Activated CD4-positive, alpha-beta T cell treated with anti-CD3 and anti-CD28 coated beads, Interleukin-2, amount 10 ng/mL, durations not matched to agents 7 days and 5 days (primary cell): ENCODE data around the gene COL18A1. TPM values are rescaled to one million over a fixed set of nuclear protein-coding genes. Genes with fewer than 3 reads are reported as not detected.

Experiments
- CTCF ChIA-PET: fragments of 350-600 bp; sonication (Branson Sonifier 250); formaldehyde crosslinking; loops from one replicate; lab custom pipeline; 2021; ENCODE audit warnings: antibody characterized with exemption; lab: Charles Lee
- POLR2A ChIA-PET: fragments of 350-600 bp; sonication (Branson Sonifier 250); formaldehyde crosslinking; loops from one replicate; lab custom pipeline; 2021; ENCODE audit warnings: antibody characterized with exemption; lab: Charles Lee
- DNase-seq: peaks from one replicate; pipeline ENCODE4 v3.0.0-alpha.2; 2020
- H3K27ac Mint-ChIP-seq: one replicate; pipeline ENCODE4 v1.8.0; 2021; ENCODE audit warnings: mild to moderate bottlenecking, moderate library complexity, mixed read lengths
- H3K27me3 Mint-ChIP-seq: one replicate; pipeline ENCODE4 v1.8.0; 2021; ENCODE audit warnings: mixed read lengths
- H3K36me3 Mint-ChIP-seq: one replicate; pipeline ENCODE4 v1.8.0; 2021; ENCODE audit warnings: low read depth, mixed read lengths
- H3K4me1 Mint-ChIP-seq: one replicate; pipeline ENCODE4 v1.8.0; 2021; ENCODE audit warnings: mixed read lengths
- H3K4me3 Mint-ChIP-seq: one replicate; pipeline ENCODE4 v1.8.0; 2021; ENCODE audit warnings: mild to moderate bottlenecking, moderate library complexity, mixed read lengths
- H3K9me3 Mint-ChIP-seq: one replicate; pipeline ENCODE4 v1.8.0; 2021; ENCODE audit warnings: mixed read lengths
- total RNA-seq, 2 experiments: library from RNA; stranded (reverse); gene quantifications; one replicate each; pipeline ENCODE4 v1.2.3, GENCODE V29; 2021

The COL18A1 gene
- total RNA-seq, 2 experiments from 2014 or later, result 2.8 to 3.1 TPM

- no peak overlapping the region for H3K27ac Mint-ChIP-seq
- H3K27me3 Mint-ChIP-seq, result peaks cover 1% of the 10 kb centered on the region
- CTCF ChIA-PET, result no interaction called here
- no peaks in the 10 kb centered on the region for H3K36me3 Mint-ChIP-seq
- H3K4me1 Mint-ChIP-seq, result no peaks in the 10 kb centered on the region
- no peak for DNase-seq
- H3K9me3 Mint-ChIP-seq, result no peaks in the 10 kb centered on the region
- POLR2A ChIA-PET, result no interaction called here
- no peak overlapping the region for H3K4me3 Mint-ChIP-seq
These were observed 14.7 kb upstream of the COL18A1 start for GRCh38 chr21:45390121-45390751.

GRCh38 chr21:45390831-45391742 lies 13.9 kb upstream of the COL18A1 start:
- H3K36me3 Mint-ChIP-seq, result no peaks in the 10 kb centered on the region
- no peak for DNase-seq
- H3K9me3 Mint-ChIP-seq, result no peaks in the 10 kb centered on the region
- no peak overlapping the region for H3K27ac Mint-ChIP-seq
- H3K4me3 Mint-ChIP-seq, result no peak overlapping the region
- ChIA-PET POLR2A (no interaction called here), CTCF (no interaction called here)
- H3K4me1 Mint-ChIP-seq, result no peaks in the 10 kb centered on the region
- H3K27me3 Mint-ChIP-seq, result peaks cover 6% of the 10 kb centered on the region

GRCh38 chr21:45391743-45392572 lies 13.0 kb upstream of the COL18A1 start:
- no peak for DNase-seq
- H3K4me1 Mint-ChIP-seq, result no peaks in the 10 kb centered on the region
- H3K36me3 Mint-ChIP-seq, result no peaks in the 10 kb centered on the region
- no peak overlapping the region for H3K27ac Mint-ChIP-seq
- ChIA-PET CTCF (no interaction called here), POLR2A (no interaction called here)
- no peaks in the 10 kb centered on the region for H3K9me3 Mint-ChIP-seq
- no peak overlapping the region for H3K4me3 Mint-ChIP-seq
- H3K27me3 Mint-ChIP-seq, result peaks cover 11% of the 10 kb centered on the region

- POLR2A ChIA-PET, result no interaction called here
These were observed 12.4 kb upstream of the COL18A1 start for GRCh38 chr21:45392573-45392971.

GRCh38 chr21:45393021-45393420 lies 11.9 kb upstream of the COL18A1 start:
- DNase-seq, result no peak
- Mint-ChIP-seq H3K4me3 (no peak overlapping the region), H3K27ac (no peak overlapping the region), H3K4me1 (no peaks in the 10 kb centered on the region), H3K9me3 (no peaks in the 10 kb centered on the region), H3K27me3 (peaks cover 18% of the 10 kb centered on the region), H3K36me3 (no peaks in the 10 kb centered on the region)
- CTCF ChIA-PET, result no interaction called here
- POLR2A ChIA-PET, result no interaction called here

More at GRCh38 chr21:45392573-45392971, 12.4 kb upstream of the COL18A1 start:
- no peaks in the 10 kb centered on the region for H3K36me3 Mint-ChIP-seq
- no peak for DNase-seq
- H3K4me1 Mint-ChIP-seq, result no peaks in the 10 kb centered on the region
- peaks cover 17% of the 10 kb centered on the region for H3K27me3 Mint-ChIP-seq
- no peaks in the 10 kb centered on the region for H3K9me3 Mint-ChIP-seq
- CTCF ChIA-PET, result no interaction called here
- H3K27ac Mint-ChIP-seq, result no peak overlapping the region
- no peak overlapping the region for H3K4me3 Mint-ChIP-seq

GRCh38 chr21:45393833-45394638 lies 10.9 kb upstream of the COL18A1 start:
- ChIA-PET CTCF (no interaction called here), POLR2A (no interaction called here)
- H3K27ac Mint-ChIP-seq, result no peak overlapping the region
- peaks cover 20% of the 10 kb centered on the region for H3K27me3 Mint-ChIP-seq
- no peaks in the 10 kb centered on the region for H3K4me1 Mint-ChIP-seq
- H3K36me3 Mint-ChIP-seq, result no peaks in the 10 kb centered on the region
- no peak for DNase-seq
- no peak overlapping the region for H3K4me3 Mint-ChIP-seq
- no peaks in the 10 kb centered on the region for H3K9me3 Mint-ChIP-seq

- Mint-ChIP-seq H3K36me3 (no peaks in the 10 kb centered on the region), H3K9me3 (peaks cover 6% of the 10 kb centered on the region), H3K27ac (no peak overlapping the region), H3K4me3 (no peak overlapping the region), H3K27me3 (peaks cover 40% of the 10 kb centered on the region), H3K4me1 (no peaks in the 10 kb centered on the region)
- ChIA-PET CTCF (no interaction called here), POLR2A (no interaction called here)
- DNase-seq, result no peak
These were observed 8.4 kb upstream of the COL18A1 start for GRCh38 chr21:45396620-45396995.

GRCh38 chr21:45397381-45397780 lies 7.6 kb upstream of the COL18A1 start:
- no peaks in the 10 kb centered on the region for H3K36me3 Mint-ChIP-seq
- DNase-seq, result no peak
- POLR2A ChIA-PET, result no interaction called here
- H3K9me3 Mint-ChIP-seq, result peaks cover 10% of the 10 kb centered on the region
- H3K27me3 Mint-ChIP-seq, result peaks cover 48% of the 10 kb centered on the region
- no peaks in the 10 kb centered on the region for H3K4me1 Mint-ChIP-seq
- CTCF ChIA-PET, result no interaction called here
- no peak overlapping the region for H3K27ac Mint-ChIP-seq
- H3K4me3 Mint-ChIP-seq, result no peak overlapping the region

- Mint-ChIP-seq H3K4me3 (no peak overlapping the region), H3K4me1 (peaks cover 7% of the 10 kb centered on the region), H3K9me3 (peaks cover 10% of the 10 kb centered on the region), H3K27ac (no peak overlapping the region), H3K27me3 (peaks cover 61% of the 10 kb centered on the region), H3K36me3 (peaks cover 1% of the 10 kb centered on the region)
- ChIA-PET POLR2A (no interaction called here), CTCF (interaction anchor here (0.9 kb wide), 1 partner anchor 77 kb away, joined by 4 read pairs; no protein-coding TSS in a partner anchor)
- DNase-seq, result no peak
These were observed 3.9 kb upstream of the COL18A1 start for GRCh38 chr21:45401054-45401518.

GRCh38 chr21:45401916-45402900 lies 2.8 kb upstream of the COL18A1 start:
- H3K27me3 Mint-ChIP-seq, result peaks cover 65% of the 10 kb centered on the region
- DNase-seq, result no peak
- H3K27ac Mint-ChIP-seq, result no peak overlapping the region
- peaks cover 1% of the 10 kb centered on the region for H3K36me3 Mint-ChIP-seq
- H3K4me1 Mint-ChIP-seq, result peaks cover 7% of the 10 kb centered on the region
- ChIA-PET POLR2A (interaction anchor here (0.7 kb wide), 1 partner anchor 16 kb away, joined by 3 read pairs; no protein-coding TSS in a partner anchor), CTCF (interaction anchor here (0.9 to 1.2 kb wide), 2 partner anchors 10 to 76 kb away, joined by 3 to 4 read pairs; no protein-coding TSS in a partner anchor)
- peaks cover 10% of the 10 kb centered on the region for H3K9me3 Mint-ChIP-seq
- no peak overlapping the region for H3K4me3 Mint-ChIP-seq

GRCh38 chr21:45403133-45403824 lies 1.7 kb upstream of the COL18A1 start:
- peaks cover 7% of the 10 kb centered on the region for H3K4me1 Mint-ChIP-seq
- H3K9me3 Mint-ChIP-seq, result peaks cover 10% of the 10 kb centered on the region
- ChIA-PET POLR2A (no interaction called here), CTCF (no interaction called here)
- no peak overlapping the region for H3K27ac Mint-ChIP-seq
- H3K27me3 Mint-ChIP-seq, result peaks cover 64% of the 10 kb centered on the region
- DNase-seq, result no peak
- H3K36me3 Mint-ChIP-seq, result peaks cover 1% of the 10 kb centered on the region
- no peak overlapping the region for H3K4me3 Mint-ChIP-seq
